HepG2 (cell line): ENCODE data around the gene VPS4A. TPM values are rescaled to one million over a fixed set of nuclear protein-coding genes. Genes with fewer than 3 reads are reported as not detected.
A peak's percentile ranks its signal among the peaks of the same experiment; 100 is the strongest.

Source experiments
- CAMTA2 ChIP-seq: sonication (generic); formaldehyde crosslinking; IDR thresholded peaks from 2 replicates; pipeline ENCODE4 v1.4.0; 2020; ENCODE audit warnings: mild to moderate bottlenecking, missing genetic modification reagents, borderline replicate concordance
- RELA ChIP-seq: sonication (generic); formaldehyde crosslinking; IDR thresholded peaks from 2 replicates; pipeline ENCODE4 v1.4.0; 2020; ENCODE audit warnings: missing genetic modification reagents
- SATB2 ChIP-seq: sonication (generic); formaldehyde crosslinking; IDR thresholded peaks from 2 replicates; pipeline ENCODE4 v1.5.0; 2020; ENCODE audit warnings: missing genetic modification reagents
- THAP11 ChIP-seq: IDR thresholded peaks from 2 replicates; pipeline ENCODE4 v1.6.1; 2016; ENCODE audit warnings: missing biosample characterization, missing genetic modification reagents
- TSC22D2 ChIP-seq: sonication (generic); formaldehyde crosslinking; IDR thresholded peaks from 2 replicates; pipeline ENCODE4 v1.5.1; 2020; ENCODE audit warnings: missing genetic modification reagents, mild to moderate bottlenecking, borderline replicate concordance
- ZNF235 ChIP-seq: sonication (generic); formaldehyde crosslinking; IDR thresholded peaks from 2 replicates; pipeline ENCODE4 v1.8.1; 2023; ENCODE audit warnings: mild to moderate bottlenecking, missing genetic modification reagents, borderline replicate concordance
- ZNF24 ChIP-seq: fragments of 450-650 bp; IDR thresholded peaks from 2 replicates; pipeline ENCODE4 v1.6.1; 2017; ENCODE audit warnings: antibody characterized with exemption, mild to moderate bottlenecking
- ZNF451 ChIP-seq: sonication (generic); formaldehyde crosslinking; IDR thresholded peaks from 2 replicates; pipeline ENCODE4 v1.5.0; 2020; ENCODE audit warnings: mild to moderate bottlenecking, missing genetic modification reagents
- ZNF530 ChIP-seq: sonication (generic); formaldehyde crosslinking; IDR thresholded peaks from 2 replicates; pipeline ENCODE4 v1.5.0; 2020; ENCODE audit warnings: low read depth, mild to moderate bottlenecking, missing genetic modification reagents
- ZNF709 ChIP-seq: sonication (generic); formaldehyde crosslinking; IDR thresholded peaks from 2 replicates; pipeline ENCODE4 v1.5.0; 2020; ENCODE audit warnings: mild to moderate bottlenecking, missing genetic modification reagents
- ZNF720 ChIP-seq: sonication (generic); formaldehyde crosslinking; IDR thresholded peaks from 2 replicates; pipeline ENCODE4 v1.4.0; 2020; ENCODE audit warnings: missing genetic modification reagents
- ZNF746 ChIP-seq: sonication (generic); formaldehyde crosslinking; IDR thresholded peaks from 2 replicates; pipeline ENCODE4 v1.8.0; 2022; ENCODE audit warnings: mild to moderate bottlenecking, missing genetic modification reagents
- ZNF773 ChIP-seq: sonication (generic); formaldehyde crosslinking; IDR thresholded peaks from 2 replicates; pipeline ENCODE4 v1.4.0; 2020; ENCODE audit warnings: missing genetic modification reagents, borderline replicate concordance
- ZNF775 ChIP-seq: sonication (generic); formaldehyde crosslinking; IDR thresholded peaks from 2 replicates; pipeline ENCODE4 v1.4.0; 2020; ENCODE audit warnings: missing genetic modification reagents, mild to moderate bottlenecking, moderate library complexity, borderline replicate concordance
- ZSCAN12 ChIP-seq: sonication (generic); formaldehyde crosslinking; IDR thresholded peaks from 2 replicates; pipeline ENCODE4 v1.9.0; 2021; ENCODE audit warnings: mild to moderate bottlenecking, missing genetic modification reagents
- polyA plus RNA-seq, 8 experiments: library from polyadenylated mRNA; depleted of rRNA in 3 of 8; stranded (reverse) in 7 of 8; unstranded in 1 of 8; fragments of >200 nt; fragmentation: Illumina TruSeq in 4 of 8; extraction: Trizol in 4 of 8; gene quantifications; 2 replicates each; pipeline versions ENCODE4 v1.2.1 to v1.2.3, GENCODE V29; 2011 to 2016; ENCODE audit warnings: low read depth in 4 of 8, missing spikeins in 1 of 8, mixed read lengths in 1 of 8; ENCODE audit not compliant: insufficient read depth in 1 of 8
- total RNA-seq, 5 experiments: library from RNA; depleted of rRNA; stranded (reverse); fragments of >200 nt; fragmentation: Illumina TruSeq; extraction: Trizol; gene quantifications; 2 replicates each; pipeline ENCODE4 v1.2.3, GENCODE V29; 2016; ENCODE audit warnings: low read depth in 1 of 5
- TF ChIP-seq, protein P1 (sequence below): sonication (generic); formaldehyde crosslinking; IDR thresholded peaks from 2 replicates; pipeline ENCODE4 v1.8.1; 2022; ENCODE audit warnings: mild to moderate bottlenecking, missing genetic modification reagents
- TF ChIP-seq, protein P2 (sequence below): sonication (generic); formaldehyde crosslinking; conservative IDR thresholded peaks from 2 replicates; pipeline ENCODE4 v1.8.1; 2023; ENCODE audit warnings: missing genetic modification reagents
- TF ChIP-seq, protein P3 (sequence below): IDR thresholded peaks from 2 replicates; pipeline ENCODE4 v1.6.1; 2016; ENCODE audit warnings: missing compliant biosample characterization, missing genetic modification reagents, borderline replicate concordance
- TF ChIP-seq, protein P4 (sequence below): sonication (generic); formaldehyde crosslinking; IDR thresholded peaks from 2 replicates; pipeline ENCODE4 v1.8.0; 2022; ENCODE audit warnings: mild to moderate bottlenecking, missing genetic modification reagents
- TF ChIP-seq, protein P5 (sequence below): sonication (generic); formaldehyde crosslinking; IDR thresholded peaks from 2 replicates; pipeline ENCODE4 v1.4.0; 2020; ENCODE audit warnings: mild to moderate bottlenecking, missing genetic modification reagents
- TF ChIP-seq, protein P6 (sequence below): sonication (generic); formaldehyde crosslinking; IDR thresholded peaks from 2 replicates; pipeline ENCODE4 v1.4.0; 2020; ENCODE audit warnings: mild to moderate bottlenecking, missing genetic modification reagents
- TF ChIP-seq, protein P7 (sequence below): sonication (generic); formaldehyde crosslinking; IDR thresholded peaks from 2 replicates; pipeline ENCODE4 v1.5.0; 2020; ENCODE audit warnings: missing genetic modification reagents

The VPS4A gene
- total and polyA plus RNA-seq, 2 of the 13 experiments (the other 11 are each of a cell fraction or from before 2014, with no cell fraction given) = 13.2 to 27.9 TPM

DNA sequence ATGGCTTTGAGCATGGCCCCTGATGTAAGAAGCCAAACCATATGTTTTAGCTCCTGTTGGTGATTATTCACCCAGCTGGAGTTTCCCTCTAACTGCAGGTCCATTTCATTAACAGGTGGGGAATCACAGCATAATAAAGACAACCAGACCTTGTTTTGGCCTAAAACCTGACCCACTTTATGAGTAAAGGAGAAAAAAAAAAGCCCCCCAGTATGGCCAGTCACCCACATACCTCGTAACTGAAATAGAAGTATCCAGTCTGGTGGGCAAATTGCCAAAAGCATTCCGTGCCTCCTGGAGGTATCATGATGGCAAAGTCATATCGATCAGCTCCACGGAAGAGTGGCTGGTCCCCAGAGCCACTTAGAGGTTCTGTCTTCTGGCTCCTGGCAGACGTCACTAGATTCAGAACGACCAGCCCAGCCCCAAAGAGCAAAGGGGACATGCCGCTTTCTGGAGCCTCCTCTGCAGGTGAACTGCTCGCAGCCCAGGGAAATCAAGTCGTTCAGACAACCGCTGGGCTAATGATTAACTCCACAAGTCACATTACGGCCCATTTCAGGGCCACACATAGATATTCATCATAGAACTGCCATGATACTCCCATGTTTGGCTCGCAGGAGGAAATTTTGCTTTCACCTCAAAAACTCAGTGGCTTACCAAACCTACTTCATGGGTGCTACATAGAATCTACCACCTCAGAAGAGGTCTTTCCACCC, 40.3 kb downstream of the VPS4A start, which contains the start of gene TMED6 (continued):
- TF ChIP-seq, protein P1, sequence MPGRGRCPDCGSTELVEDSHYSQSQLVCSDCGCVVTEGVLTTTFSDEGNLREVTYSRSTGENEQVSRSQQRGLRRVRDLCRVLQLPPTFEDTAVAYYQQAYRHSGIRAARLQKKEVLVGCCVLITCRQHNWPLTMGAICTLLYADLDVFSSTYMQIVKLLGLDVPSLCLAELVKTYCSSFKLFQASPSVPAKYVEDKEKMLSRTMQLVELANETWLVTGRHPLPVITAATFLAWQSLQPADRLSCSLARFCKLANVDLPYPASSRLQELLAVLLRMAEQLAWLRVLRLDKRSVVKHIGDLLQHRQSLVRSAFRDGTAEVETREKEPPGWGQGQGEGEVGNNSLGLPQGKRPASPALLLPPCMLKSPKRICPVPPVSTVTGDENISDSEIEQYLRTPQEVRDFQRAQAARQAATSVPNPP = no peak
- TF ChIP-seq ZNF451 (CRISPR knock-in tag) (no peak), ZNF775 (CRISPR knock-in tag) (no peak), TSC22D2 (CRISPR knock-in tag) (no peak), ZNF709 (CRISPR knock-in tag) (no peak), ZNF773 (CRISPR knock-in tag) (no peak), ZNF720 (CRISPR knock-in tag) (no peak), CAMTA2 (CRISPR knock-in tag) (no peak), SATB2 (no peak), ZNF746 (CRISPR knock-in tag) (peak; percentile 30; the same call in 1 of the 2 replicates), THAP11 (CRISPR knock-in tag) (0 out of 2 replicates have a peak, but pooled peaks have one; percentile 42), ZSCAN12 (no peak), ZNF530 (CRISPR knock-in tag) (no peak), ZNF235 (no peak), RELA (CRISPR knock-in tag) (no peak), ZNF24 (no peak)
- TF ChIP-seq, protein P2, sequence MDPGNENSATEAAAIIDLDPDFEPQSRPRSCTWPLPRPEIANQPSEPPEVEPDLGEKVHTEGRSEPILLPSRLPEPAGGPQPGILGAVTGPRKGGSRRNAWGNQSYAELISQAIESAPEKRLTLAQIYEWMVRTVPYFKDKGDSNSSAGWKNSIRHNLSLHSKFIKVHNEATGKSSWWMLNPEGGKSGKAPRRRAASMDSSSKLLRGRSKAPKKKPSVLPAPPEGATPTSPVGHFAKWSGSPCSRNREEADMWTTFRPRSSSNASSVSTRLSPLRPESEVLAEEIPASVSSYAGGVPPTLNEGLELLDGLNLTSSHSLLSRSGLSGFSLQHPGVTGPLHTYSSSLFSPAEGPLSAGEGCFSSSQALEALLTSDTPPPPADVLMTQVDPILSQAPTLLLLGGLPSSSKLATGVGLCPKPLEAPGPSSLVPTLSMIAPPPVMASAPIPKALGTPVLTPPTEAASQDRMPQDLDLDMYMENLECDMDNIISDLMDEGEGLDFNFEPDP (CRISPR knock-in tag) = no peak
- TF ChIP-seq, protein P3, sequence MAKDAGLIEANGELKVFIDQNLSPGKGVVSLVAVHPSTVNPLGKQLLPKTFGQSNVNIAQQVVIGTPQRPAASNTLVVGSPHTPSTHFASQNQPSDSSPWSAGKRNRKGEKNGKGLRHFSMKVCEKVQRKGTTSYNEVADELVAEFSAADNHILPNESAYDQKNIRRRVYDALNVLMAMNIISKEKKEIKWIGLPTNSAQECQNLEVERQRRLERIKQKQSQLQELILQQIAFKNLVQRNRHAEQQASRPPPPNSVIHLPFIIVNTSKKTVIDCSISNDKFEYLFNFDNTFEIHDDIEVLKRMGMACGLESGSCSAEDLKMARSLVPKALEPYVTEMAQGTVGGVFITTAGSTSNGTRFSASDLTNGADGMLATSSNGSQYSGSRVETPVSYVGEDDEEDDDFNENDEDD = no peak
- TF ChIP-seq, protein P4, sequence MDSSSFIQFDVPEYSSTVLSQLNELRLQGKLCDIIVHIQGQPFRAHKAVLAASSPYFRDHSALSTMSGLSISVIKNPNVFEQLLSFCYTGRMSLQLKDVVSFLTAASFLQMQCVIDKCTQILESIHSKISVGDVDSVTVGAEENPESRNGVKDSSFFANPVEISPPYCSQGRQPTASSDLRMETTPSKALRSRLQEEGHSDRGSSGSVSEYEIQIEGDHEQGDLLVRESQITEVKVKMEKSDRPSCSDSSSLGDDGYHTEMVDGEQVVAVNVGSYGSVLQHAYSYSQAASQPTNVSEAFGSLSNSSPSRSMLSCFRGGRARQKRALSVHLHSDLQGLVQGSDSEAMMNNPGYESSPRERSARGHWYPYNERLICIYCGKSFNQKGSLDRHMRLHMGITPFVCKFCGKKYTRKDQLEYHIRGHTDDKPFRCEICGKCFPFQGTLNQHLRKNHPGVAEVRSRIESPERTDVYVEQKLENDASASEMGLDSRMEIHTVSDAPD (CRISPR knock-in tag) = no peak
- TF ChIP-seq, protein P5, sequence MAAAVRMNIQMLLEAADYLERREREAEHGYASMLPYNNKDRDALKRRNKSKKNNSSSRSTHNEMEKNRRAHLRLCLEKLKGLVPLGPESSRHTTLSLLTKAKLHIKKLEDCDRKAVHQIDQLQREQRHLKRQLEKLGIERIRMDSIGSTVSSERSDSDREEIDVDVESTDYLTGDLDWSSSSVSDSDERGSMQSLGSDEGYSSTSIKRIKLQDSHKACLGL (CRISPR knock-in tag) = no peak
- TF ChIP-seq, protein P6, sequence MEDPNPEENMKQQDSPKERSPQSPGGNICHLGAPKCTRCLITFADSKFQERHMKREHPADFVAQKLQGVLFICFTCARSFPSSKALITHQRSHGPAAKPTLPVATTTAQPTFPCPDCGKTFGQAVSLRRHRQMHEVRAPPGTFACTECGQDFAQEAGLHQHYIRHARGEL (CRISPR knock-in tag) = no peak
- TF ChIP-seq, protein P7, sequence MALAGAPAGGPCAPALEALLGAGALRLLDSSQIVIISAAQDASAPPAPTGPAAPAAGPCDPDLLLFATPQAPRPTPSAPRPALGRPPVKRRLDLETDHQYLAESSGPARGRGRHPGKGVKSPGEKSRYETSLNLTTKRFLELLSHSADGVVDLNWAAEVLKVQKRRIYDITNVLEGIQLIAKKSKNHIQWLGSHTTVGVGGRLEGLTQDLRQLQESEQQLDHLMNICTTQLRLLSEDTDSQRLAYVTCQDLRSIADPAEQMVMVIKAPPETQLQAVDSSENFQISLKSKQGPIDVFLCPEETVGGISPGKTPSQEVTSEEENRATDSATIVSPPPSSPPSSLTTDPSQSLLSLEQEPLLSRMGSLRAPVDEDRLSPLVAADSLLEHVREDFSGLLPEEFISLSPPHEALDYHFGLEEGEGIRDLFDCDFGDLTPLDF (CRISPR knock-in tag) = no peak
